HG03159 (cell line): ENCODE measurements around the gene ZNF555.

Source experiments
- ATAC-seq: cut with Tn5 transposase; IDR thresholded peaks from one replicate; pipeline ENCODE4 v1.9.1; 2021; ENCODE audit warnings: mild to moderate bottlenecking, moderate library complexity; ENCODE audit not compliant: unreplicated experiment

The ZNF555 gene

DNA sequence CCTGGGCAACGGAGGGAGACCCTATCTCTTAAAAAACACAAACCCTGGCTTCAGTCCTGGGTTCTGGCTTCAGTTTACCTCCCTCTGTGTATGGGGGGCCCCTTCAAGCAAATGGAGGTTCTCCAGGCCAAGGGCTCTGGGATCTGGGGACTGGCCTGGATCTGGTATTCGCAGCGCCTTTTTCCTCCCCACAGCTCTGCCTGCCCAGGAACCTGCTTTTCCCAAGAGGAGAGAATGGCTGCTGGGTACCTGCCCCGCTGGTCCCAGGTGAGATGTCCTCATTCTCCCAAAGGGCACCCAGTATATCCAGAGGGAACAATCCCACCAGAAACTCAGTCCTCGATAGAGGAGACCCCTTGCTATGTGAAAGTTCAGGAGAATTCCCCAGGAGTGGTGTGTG, 18.4 kb upstream of the ZNF555 start:
- ATAC-seq = no peak

- ATAC-seq = no peak
Observed at GRCh38 chr19:2823646-2824045, 17.6 kb upstream of the ZNF555 start.

DNA sequence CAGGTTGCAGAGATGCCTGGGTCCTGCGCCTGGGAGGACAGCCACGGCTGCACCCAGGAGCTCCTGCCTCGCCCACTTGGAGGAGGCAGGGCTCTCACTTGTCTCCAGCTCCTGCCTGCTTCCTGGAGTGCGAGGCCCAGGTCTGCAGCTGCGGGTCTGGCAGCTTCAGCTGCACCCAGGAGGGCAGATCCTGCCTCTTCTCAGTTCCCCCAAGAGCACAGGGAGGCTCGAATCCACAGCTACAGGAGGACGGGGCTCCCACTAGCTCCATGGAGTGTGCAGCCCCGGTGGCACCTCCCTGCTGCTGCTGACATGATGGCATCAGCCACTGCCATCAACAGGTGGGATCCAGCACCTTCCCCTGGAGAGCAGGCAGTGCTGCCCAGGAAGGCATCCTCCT, 17.1 kb upstream of the ZNF555 start:
- ATAC-seq = no peak

- ATAC-seq = no peak
Observed at GRCh38 chr19:2827022-2827421, 14.3 kb upstream of the ZNF555 start.

DNA sequence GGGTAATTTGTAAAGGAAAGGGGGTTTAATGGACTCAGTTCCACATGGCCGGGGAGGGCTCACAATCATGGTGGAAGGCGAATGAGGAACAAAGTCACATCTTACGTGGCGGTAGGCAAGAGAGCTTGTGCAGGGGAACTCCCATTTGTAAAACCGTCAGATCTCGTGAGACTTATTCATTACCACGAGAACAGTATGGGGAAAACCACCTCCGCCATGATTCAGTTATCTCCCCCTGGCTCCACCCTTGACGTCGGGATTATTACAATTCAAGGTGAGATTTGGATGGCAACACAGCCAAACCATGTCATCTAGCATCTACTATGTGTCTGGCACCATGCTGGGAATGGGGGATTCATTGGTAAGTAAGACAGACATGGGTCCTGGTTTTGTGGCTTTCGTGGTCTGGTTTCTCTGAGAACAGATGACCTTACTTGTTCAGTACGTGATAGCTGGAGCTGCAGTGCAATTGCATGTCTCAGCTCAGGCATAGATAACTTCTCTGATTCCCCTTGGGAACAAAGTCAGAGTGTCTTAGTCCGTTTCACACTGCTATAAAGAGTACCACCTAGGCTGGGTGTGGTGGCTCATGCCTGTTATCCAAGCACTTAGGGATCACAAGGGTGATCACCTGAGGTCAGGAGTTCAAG, 13.3 kb upstream of the ZNF555 start:
- no peak for ATAC-seq

- ATAC-seq = no peak
Observed at GRCh38 chr19:2834294-2834871, 6.9 kb upstream of the ZNF555 start.

DNA sequence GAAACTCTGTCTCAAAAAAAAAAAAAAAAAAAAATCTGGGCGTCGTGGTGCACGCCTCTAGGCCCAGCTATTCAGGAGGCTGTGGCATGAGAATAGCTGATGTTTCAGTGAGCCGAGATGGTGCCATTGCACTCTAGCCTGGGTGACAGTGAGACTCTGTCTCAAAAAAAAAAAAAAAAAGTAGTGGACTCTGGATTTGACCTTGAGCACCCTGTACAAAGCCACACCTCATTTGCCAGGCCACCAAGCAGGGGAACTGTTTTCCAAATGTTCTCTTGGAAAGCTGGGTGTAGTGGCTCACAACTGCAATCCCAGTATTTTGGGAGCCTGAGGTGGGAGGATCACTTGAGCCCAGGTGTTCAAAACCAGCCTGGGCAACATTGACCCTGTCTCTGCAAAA, 3.8 kb upstream of the ZNF555 start:
- ATAC-seq = no peak

GRCh38 chr19:2841855-2842574, 740 bp downstream of the ZNF555 start:
- ATAC-seq = no peak

GRCh38 chr19:2845107-2845506, 3.8 kb downstream of the ZNF555 start:
- ATAC-seq = no peak

DNA sequence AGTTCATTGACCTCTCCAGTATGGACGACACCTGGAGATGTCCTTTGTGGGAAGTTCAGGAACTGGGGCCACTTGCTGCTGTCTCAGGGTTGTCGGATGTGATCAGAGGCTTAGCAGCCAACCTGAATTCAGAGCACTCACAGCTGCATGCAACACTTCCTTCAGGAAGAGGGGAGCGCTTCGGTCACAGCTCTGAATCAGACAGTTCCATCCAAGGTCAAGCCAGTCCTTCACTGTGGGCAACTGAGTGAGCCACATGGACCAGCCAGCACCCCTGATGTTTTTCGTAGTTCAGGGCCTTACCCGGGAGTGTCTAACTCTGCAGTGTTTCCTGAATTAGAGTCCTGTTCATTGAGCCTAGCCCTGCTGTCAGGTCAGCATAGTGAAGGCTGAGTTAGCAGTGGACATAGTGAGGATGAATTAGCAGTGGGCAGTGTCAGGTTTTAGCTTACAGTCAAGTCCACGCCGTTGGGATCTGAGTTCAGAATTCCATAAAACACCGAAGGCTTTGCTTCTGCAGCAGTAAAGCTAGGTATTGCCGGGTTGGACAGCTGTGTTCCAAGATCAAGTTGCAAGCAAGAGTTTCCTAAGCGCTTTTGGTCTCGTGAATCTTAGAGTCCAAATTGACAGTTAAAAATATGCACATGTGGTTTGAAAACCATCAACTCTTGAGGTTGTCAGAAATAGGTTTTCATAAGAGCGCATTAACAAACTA, 5.1 kb downstream of the ZNF555 start:
- ATAC-seq = no peak

DNA sequence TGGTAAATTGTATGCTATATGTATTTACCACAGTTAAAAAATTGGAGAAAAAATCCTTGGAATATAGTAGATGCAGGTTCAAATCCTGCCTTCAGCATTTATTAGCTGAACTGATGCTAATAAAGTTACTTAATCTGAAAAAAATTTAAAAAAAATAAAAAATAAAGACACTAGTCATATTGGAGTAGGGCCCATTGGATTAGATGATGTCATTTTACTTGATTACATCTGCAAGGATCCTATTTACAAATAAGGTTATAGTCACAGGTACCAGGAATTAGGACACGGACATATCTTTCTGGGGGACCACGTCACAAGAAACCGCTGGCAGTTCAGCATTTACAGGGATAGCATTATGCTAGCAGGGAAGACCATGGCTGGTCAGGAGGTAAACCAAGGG, 6.2 kb downstream of the ZNF555 start:
- ATAC-seq = no peak

GRCh38 chr19:2848616-2849015, 7.3 kb downstream of the ZNF555 start:
- no peak for ATAC-seq

- no peak for ATAC-seq
Observed at GRCh38 chr19:2850256-2850925, 9.1 kb downstream of the ZNF555 start.

DNA sequence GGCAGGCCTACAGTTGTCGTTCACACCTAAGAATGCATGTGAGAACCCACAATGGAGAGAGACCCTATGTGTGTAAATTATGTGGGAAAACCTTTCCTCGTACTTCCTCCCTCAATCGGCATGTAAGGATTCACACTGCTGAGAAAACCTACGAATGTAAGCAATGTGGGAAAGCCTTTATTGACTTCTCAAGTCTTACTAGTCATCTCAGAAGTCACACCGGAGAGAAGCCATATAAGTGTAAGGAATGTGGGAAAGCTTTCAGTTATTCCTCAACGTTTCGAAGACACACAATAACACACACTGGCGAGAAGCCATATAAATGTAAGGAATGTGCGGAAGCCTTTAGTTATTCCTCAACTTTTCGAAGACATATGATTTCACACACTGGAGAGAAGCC, 11.3 kb downstream of the ZNF555 start:
- ATAC-seq = no peak

DNA sequence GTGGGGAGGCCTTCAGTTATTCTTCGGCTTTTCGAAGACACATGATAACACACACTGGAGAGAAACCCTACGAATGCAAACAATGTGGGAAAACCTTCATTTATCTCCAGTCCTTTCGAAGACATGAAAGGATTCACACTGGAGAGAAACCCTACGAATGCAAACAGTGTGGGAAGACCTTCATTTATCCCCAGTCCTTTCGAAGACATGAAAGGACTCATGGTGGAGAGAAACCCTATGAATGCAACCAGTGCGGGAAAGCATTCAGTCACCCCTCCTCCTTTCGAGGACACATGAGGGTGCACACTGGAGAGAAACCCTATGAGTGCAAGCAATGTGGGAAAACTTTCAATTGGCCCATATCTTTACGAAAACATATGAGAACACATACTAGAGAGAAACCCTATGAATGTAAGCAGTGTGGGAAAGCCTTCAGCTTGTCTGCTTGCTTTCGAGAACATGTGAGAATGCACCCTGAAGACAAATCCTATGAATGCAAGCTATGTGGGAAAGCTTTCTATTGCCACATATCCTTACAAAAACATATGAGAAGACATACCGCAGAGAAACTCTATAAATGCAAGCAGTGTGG, 11.8 kb downstream of the ZNF555 start:
- no peak for ATAC-seq

GRCh38 chr19:2854849-2855248, 13.6 kb downstream of the ZNF555 start:
- ATAC-seq = no peak

GRCh38 chr19:2856457-2857050, 15.3 kb downstream of the ZNF555 start:
- no peak for ATAC-seq

DNA sequence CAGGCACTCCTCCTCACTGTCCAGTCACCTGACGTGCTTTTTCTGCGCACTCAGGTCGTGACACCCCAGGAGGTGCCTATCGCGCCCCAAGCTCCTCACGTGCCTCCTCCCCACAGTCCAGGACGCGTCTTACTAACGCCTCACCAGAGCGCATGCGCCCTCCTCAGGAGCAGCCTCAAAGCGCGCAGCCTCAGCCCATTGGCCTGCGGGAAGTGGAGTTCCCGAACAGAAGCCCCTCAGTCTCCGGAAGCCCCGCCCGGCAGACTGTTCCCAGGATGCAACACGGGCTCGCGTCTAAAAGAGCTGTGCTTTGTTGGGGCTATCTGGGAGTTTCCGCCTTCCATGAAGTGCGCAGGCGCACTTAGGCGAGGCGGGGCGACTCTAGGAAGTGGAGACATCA, 17.6 kb downstream of the ZNF555 start:
- no peak for ATAC-seq

- ATAC-seq = no peak
Observed at GRCh38 chr19:2863816-2864215, 22.5 kb downstream of the ZNF555 start.

DNA sequence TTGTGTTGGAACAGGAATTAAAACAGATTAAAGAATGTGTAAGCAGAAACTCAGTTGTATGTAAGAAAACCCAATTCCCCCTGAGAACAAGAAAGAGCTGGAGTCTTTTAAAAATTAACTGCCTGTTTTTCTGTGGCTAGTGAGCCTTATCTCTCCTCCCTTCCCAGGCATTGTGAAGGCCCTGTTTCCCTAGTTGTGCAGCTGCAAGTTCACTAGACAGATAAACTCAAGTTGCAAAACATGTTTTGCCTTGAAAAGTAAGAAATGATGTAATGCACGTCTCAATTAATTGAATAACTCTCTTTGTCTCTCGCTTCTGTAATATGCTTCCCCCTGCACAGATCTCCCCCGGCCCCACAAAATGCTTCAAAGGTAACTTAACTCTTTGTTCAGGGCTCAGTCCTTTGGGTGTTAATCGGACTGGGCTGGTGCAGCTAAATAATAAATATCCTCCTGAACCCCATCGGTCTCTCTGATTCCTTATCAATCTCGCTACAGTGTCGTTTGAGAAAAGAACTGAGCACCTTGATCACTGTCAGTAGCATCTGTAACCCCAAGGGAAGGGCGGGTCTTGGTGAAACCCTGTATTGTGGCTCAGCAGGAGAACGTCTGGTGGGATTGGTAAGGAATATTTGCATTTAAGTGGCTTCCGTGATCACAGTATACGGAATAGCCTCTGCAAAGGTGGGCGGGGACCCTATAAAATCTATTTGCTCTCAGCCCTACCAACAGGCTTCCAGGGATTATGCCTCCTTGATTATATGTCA, 24.2 kb downstream of the ZNF555 start:
- no peak for ATAC-seq
